GM12878 (cell line): ENCODE measurements around the gene ADCY10.

Experiments used
- CTCF ChIP-seq, 3 experiments: IDR thresholded peaks in 2 of 3; conservative IDR thresholded peaks in 1 of 3; 2 replicates each; pipeline ENCODE4 v1.5.1; 2011; ENCODE audit warnings: low read depth in 3 of 3, low read length in 3 of 3, mild to moderate bottlenecking in 3 of 3, control low read depth in 2 of 3, moderate library complexity in 2 of 3, inconsistent platforms in 1 of 3, mixed read lengths in 1 of 3; ENCODE audit not compliant: control insufficient read depth in 2 of 3, insufficient read depth in 1 of 3; ENCODE audit errors: extremely low read depth in 1 of 3
- FOXK2 ChIP-seq: fragments of 450-650 bp; IDR thresholded peaks from 2 replicates; pipeline ENCODE4 v1.6.1; 2017; ENCODE audit warnings: mild to moderate bottlenecking, moderate library complexity
- GATAD2B ChIP-seq: fragments of 450-650 bp; conservative IDR thresholded peaks from 2 replicates; pipeline ENCODE4 v1.6.1; 2017; ENCODE audit warnings: low read depth, mild to moderate bottlenecking, moderate library complexity
- JUND ChIP-seq: IDR thresholded peaks from 2 replicates; pipeline ENCODE4 v1.6.1; 2012; ENCODE audit warnings: low read depth, mild to moderate bottlenecking, low read length, improper control_type of control experiment, moderate library complexity
- KDM1A ChIP-seq: fragments of 200-600 bp; sonication (generic); IDR thresholded peaks from 2 replicates; pipeline ENCODE4 v1.6.1; 2016; ENCODE audit warnings: borderline replicate concordance
- POLR2AphosphoS5 ChIP-seq: IDR thresholded peaks from 2 replicates; pipeline ENCODE4 v1.6.1; 2011; ENCODE audit warnings: mild to moderate bottlenecking, low read length, inconsistent platforms
- SIN3A ChIP-seq: IDR thresholded peaks from 2 replicates; pipeline ENCODE4 v1.6.1; 2012; ENCODE audit warnings: low read depth, low read length, improper control_type of control experiment
- ZNF217 ChIP-seq: fragments of 450-650 bp; IDR thresholded peaks from 2 replicates; pipeline ENCODE4 v1.6.1; 2017; ENCODE audit warnings: antibody characterized with exemption, mild to moderate bottlenecking
- ZNF384 ChIP-seq: IDR thresholded peaks from 2 replicates; pipeline ENCODE4 v1.6.1; 2012; ENCODE audit warnings: low read depth, mild to moderate bottlenecking, low read length, improper control_type of control experiment, borderline replicate concordance

- TF ChIP-seq CTCF (IDR thresholded peaks at IDR 0.05 in 2 of 3, conservative IDR thresholded peaks at IDR 0.05 in 1 of 3; ENCODE audit: control insufficient read depth in 2 of 3, extremely low read depth in 1 of 3, insufficient read depth in 1 of 3, low read depth in 3 of 3, low read length in 3 of 3) (no peak), POLR2AphosphoS5 (no peak), KDM1A (no peak), ZNF384 (no peak), ZNF217 (no peak), FOXK2 (no peak), JUND (no peak), SIN3A (no peak), GATAD2B (no peak)
These were observed 52.1 kb downstream of the ADCY10 start for GRCh38 chr1:167861664-167862381.
